ENCODE data around the gene ACVR1.

ACVR1 gene

GRCh38 chr2:157876066-157876785, at the start of gene ACVR1:
Gene ACVR1, minus strand, starts transcription at chr2:157876330. Its CDS starts 76,837 bp downstream, at chr2:157799493.
- DNase-seq = peak; percentile 68

- no peak for DNase-seq
Observed at GRCh38 chr2:157925071-157925470, 48.9 kb upstream of the ACVR1 start.

- DNase-seq = no peak
Observed at GRCh38 chr2:157923598-157924217, 47.6 kb upstream of the ACVR1 start.

GRCh38 chr2:157922815-157923214, 46.7 kb upstream of the ACVR1 start:
- DNase-seq = no peak

- no peak for DNase-seq
Observed at GRCh38 chr2:157922336-157922735, 46.2 kb upstream of the ACVR1 start.

GRCh38 chr2:157920736-157921135, 44.6 kb upstream of the ACVR1 start:
- DNase-seq = no peak

- DNase-seq = no peak
Observed at GRCh38 chr2:157919181-157919580, 43.1 kb upstream of the ACVR1 start.

- no peak for DNase-seq
Observed at GRCh38 chr2:157918319-157918718, 42.2 kb upstream of the ACVR1 start.

- DNase-seq = no peak
Observed at GRCh38 chr2:157911750-157912149, 35.6 kb upstream of the ACVR1 start.

GRCh38 chr2:157911246-157911645, 35.1 kb upstream of the ACVR1 start:
- no peak for DNase-seq

GRCh38 chr2:157905092-157905491, 29.0 kb upstream of the ACVR1 start:
- no peak for DNase-seq

GRCh38 chr2:157903626-157904025, 27.5 kb upstream of the ACVR1 start:
- no peak for DNase-seq

- DNase-seq = no peak
Observed at GRCh38 chr2:157903151-157903550, 27.0 kb upstream of the ACVR1 start.

GRCh38 chr2:157902692-157903091, 26.6 kb upstream of the ACVR1 start:
- no peak for DNase-seq

GRCh38 chr2:157901325-157901724, 25.2 kb upstream of the ACVR1 start:
- no peak for DNase-seq

GRCh38 chr2:157900684-157901083, 24.6 kb upstream of the ACVR1 start:
- no peak for DNase-seq

GRCh38 chr2:157900203-157900602, 24.1 kb upstream of the ACVR1 start:
- DNase-seq = peak; percentile 5

GRCh38 chr2:157899125-157899839, 23.2 kb upstream of the ACVR1 start:
- DNase-seq = peak; percentile 3

GRCh38 chr2:157898591-157898996, 22.5 kb upstream of the ACVR1 start:
- peak; percentile 31 for DNase-seq

- DNase-seq = peak; percentile 31
Observed at GRCh38 chr2:157897106-157897971, 21.2 kb upstream of the ACVR1 start.

GRCh38 chr2:157895531-157895930, 19.4 kb upstream of the ACVR1 start:
- no peak for DNase-seq

GRCh38 chr2:157894694-157895435, 18.7 kb upstream of the ACVR1 start:
- no peak for DNase-seq
